ENCODE data around the gene SYT11.

The SYT11 gene, protein sequence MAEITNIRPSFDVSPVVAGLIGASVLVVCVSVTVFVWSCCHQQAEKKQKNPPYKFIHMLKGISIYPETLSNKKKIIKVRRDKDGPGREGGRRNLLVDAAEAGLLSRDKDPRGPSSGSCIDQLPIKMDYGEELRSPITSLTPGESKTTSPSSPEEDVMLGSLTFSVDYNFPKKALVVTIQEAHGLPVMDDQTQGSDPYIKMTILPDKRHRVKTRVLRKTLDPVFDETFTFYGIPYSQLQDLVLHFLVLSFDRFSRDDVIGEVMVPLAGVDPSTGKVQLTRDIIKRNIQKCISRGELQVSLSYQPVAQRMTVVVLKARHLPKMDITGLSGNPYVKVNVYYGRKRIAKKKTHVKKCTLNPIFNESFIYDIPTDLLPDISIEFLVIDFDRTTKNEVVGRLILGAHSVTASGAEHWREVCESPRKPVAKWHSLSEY

GRCh38 chr1:155859234-155859829 lies at the start of gene SYT11:
Gene SYT11 (plus strand): TSS chr1:155859567. CDS start chr1:155859762, 195 bp downstream.
- H3K4me3 ChIP-seq (ENCODE audit: low read length), result peak within 1 kb of the TSS; percentile 65
- peak; percentile 96 for DNase-seq (ENCODE audit: low read depth)
- TF ChIP-seq, protein P1, sequence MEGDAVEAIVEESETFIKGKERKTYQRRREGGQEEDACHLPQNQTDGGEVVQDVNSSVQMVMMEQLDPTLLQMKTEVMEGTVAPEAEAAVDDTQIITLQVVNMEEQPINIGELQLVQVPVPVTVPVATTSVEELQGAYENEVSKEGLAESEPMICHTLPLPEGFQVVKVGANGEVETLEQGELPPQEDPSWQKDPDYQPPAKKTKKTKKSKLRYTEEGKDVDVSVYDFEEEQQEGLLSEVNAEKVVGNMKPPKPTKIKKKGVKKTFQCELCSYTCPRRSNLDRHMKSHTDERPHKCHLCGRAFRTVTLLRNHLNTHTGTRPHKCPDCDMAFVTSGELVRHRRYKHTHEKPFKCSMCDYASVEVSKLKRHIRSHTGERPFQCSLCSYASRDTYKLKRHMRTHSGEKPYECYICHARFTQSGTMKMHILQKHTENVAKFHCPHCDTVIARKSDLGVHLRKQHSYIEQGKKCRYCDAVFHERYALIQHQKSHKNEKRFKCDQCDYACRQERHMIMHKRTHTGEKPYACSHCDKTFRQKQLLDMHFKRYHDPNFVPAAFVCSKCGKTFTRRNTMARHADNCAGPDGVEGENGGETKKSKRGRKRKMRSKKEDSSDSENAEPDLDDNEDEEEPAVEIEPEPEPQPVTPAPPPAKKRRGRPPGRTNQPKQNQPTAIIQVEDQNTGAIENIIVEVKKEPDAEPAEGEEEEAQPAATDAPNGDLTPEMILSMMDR (IDR thresholded peaks at IDR 0.05; ENCODE audit: insufficient read depth, low read depth, low read length, missing control alignments), result no peak

- TF ChIP-seq, protein P1 (IDR thresholded peaks at IDR 0.05; ENCODE audit: insufficient read depth, low read depth, low read length, missing control alignments), result no peak
- DNase-seq (ENCODE audit: low read depth), result no peak
- H3K4me3 ChIP-seq (ENCODE audit: low read length), result no peak overlapping the region
Measured at GRCh38 chr1:155812878-155813277, 46.5 kb upstream of the SYT11 start.

DNA sequence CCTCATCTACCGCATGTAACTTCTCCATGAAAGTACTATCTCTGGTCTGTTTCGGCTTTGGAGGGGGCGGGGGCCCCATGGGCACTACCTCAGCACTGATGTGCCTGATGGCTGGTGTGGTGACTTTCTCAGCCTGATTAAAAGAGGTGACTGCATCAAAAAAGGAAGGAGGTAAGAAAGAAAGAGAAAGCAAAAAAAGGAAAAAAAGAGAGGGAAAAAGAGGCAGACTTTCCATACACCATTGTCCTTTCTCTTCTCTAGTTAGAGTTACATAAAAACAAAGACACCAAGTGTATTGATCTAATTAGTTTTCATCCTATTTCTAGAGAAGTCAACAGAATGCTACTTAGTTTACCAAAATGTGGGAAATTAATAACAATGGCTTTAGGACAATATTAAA lies 45.7 kb upstream of the SYT11 start:
- no peak for DNase-seq (ENCODE audit: low read depth)
- TF ChIP-seq, protein P1 (IDR thresholded peaks at IDR 0.05; ENCODE audit: insufficient read depth, low read depth, low read length, missing control alignments), result no peak
- H3K4me3 ChIP-seq (ENCODE audit: low read length), result no peak overlapping the region

- TF ChIP-seq, protein P1 (IDR thresholded peaks at IDR 0.05; ENCODE audit: insufficient read depth, low read depth, low read length, missing control alignments), result no peak
- no peak overlapping the region for H3K4me3 ChIP-seq (ENCODE audit: low read length)
- no peak for DNase-seq (ENCODE audit: low read depth)
Measured at GRCh38 chr1:155816351-155816750, 43.0 kb upstream of the SYT11 start.

DNA sequence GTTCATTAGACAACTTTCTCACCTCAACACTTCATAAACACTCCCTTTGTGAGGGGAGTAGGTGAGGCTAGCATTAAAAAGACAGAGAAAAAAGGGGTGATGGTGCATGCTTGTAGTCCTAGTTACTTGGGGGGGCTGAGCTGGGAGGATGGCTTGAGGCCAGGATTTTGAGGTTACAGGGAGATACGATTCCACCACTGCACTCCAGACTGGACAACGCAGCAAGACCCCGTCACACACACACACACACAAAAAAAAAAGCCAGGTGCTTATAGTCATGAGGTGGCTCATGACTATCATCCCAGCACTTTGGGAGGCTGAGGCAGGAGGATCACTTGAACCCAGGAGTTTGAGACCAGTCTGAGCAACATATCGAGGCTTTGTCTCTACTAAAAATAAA lies 31.9 kb upstream of the SYT11 start:
- no peak overlapping the region for H3K4me3 ChIP-seq (ENCODE audit: low read length)
- TF ChIP-seq, protein P1 (IDR thresholded peaks at IDR 0.05; ENCODE audit: insufficient read depth, low read depth, low read length, missing control alignments), result no peak
- no peak for DNase-seq (ENCODE audit: low read depth)

DNA sequence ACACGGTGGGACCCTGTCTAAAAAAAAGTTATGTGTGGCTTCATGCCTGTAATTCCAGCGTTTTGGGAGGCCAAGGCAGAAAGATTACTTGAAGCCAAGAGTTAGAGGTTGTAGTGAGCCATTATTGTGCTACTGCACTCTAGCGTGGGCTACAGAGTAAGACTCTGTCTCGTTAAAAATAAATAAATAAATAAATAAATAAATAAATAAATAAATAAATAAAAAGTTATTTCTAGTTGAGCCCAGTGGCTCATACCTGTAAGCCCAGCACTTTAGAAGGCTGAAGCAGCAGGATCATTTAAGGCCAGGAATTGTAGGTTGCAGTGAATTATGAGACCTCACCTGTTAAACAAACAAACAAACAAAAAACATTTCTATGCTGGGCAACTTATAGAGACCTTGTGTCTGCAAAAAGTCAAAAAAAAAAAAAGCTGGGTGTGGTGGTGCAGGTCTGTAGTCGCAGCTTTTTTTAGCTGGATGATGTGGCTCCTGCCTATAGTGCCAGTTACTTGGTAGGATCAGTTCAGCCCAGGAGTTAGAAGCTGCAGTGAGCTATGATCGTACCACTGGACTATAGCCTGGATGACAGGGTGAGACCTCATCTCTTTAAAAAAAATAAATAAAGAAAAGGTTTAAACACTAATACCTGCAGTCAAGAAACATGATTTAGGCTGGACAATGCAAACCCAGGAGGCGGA lies 27.9 kb upstream of the SYT11 start:
- no peak for DNase-seq (ENCODE audit: low read depth)
- TF ChIP-seq, protein P1 (IDR thresholded peaks at IDR 0.05; ENCODE audit: insufficient read depth, low read depth, low read length, missing control alignments), result no peak
- H3K4me3 ChIP-seq (ENCODE audit: low read length), result no peak overlapping the region

Measured in epithelial cell of esophagus (primary cell).